ENCODE results near the gene TARS1.

GRCh38 chr5:33513462-33514185 is 72.9 kb downstream of the TARS1 start:
- TF ChIP-seq CTCF (IDR thresholded peaks at IDR 0.05) = no peak
- TF ChIP-seq POLR2A (IDR thresholded peaks at IDR 0.05) = no peak
- no peak for TF ChIP-seq EP300 (IDR thresholded peaks at IDR 0.05)

Data from tibial nerve (tissue), 4 donors.